LNCaP clone FGC (cell line): ENCODE data around the gene TMEM63A.

ENCODE experiments used
- DNase-seq: peaks from one replicate; pipeline ENCODE4 v3.0.0-alpha.2; 2011; ENCODE audit warnings: low read depth
- H3K4me3 ChIP-seq: 2 replicates; pipeline ENCODE4 v1.5.1; 2011; ENCODE audit warnings: mild to moderate bottlenecking, low read depth, low read length, control low read depth
- CTCF ChIP-seq: IDR thresholded peaks from 2 replicates; pipeline ENCODE4 v1.5.1; 2012; ENCODE audit warnings: mild to moderate bottlenecking; ENCODE audit not compliant: control insufficient read depth, insufficient read depth; ENCODE audit errors: extremely low read depth

Gene TMEM63A

GRCh38 chr1:225883616-225884265 is 1.6 kb upstream of the TMEM63A start:
- H3K4me3 ChIP-seq = no peak overlapping the region
- DNase-seq = no peak
- no peak for TF ChIP-seq CTCF

- no peak for TF ChIP-seq CTCF
- DNase-seq = no peak
- peak overlapping the region; percentile 90 for H3K4me3 ChIP-seq
Observed at GRCh38 chr1:225882694-225883615, 775 bp upstream of the TMEM63A start.

- peak overlapping the region; percentile 90 for H3K4me3 ChIP-seq
- TF ChIP-seq CTCF = no peak
- DNase-seq = no peak
Observed at GRCh38 chr1:225881081-225881958, 860 bp downstream of the TMEM63A start.

GRCh38 chr1:225880636-225881035 is 1.5 kb downstream of the TMEM63A start:
- no peak for DNase-seq
- no peak overlapping the region; the same call in 1 of the 2 replicates for H3K4me3 ChIP-seq
- no peak for TF ChIP-seq CTCF

- no peak for TF ChIP-seq CTCF
- no peak for DNase-seq
- H3K4me3 ChIP-seq = no peak overlapping the region
Observed at GRCh38 chr1:225880222-225880588, 2.0 kb downstream of the TMEM63A start.

- TF ChIP-seq CTCF = no peak
- no peak overlapping the region for H3K4me3 ChIP-seq
- DNase-seq = no peak
Observed at GRCh38 chr1:225879521-225880221, 2.5 kb downstream of the TMEM63A start.
